NCI-H510A (cell line): ENCODE data around the gene KIAA1217.
"Not testable (repeated sequence)": the region's sequence is repeated elsewhere in the genome, so short reads cannot be mapped to it uniquely, and the experiment has no call there.

Experiments used
- DNase-seq: peaks from one replicate; lab custom pipeline; 2025; lab: John Stamatoyannopoulos, UW

The KIAA1217 gene

GRCh38 chr10:24442234-24442633 lies 233.3 kb downstream of the KIAA1217 start:
- no peak for DNase-seq

DNA sequence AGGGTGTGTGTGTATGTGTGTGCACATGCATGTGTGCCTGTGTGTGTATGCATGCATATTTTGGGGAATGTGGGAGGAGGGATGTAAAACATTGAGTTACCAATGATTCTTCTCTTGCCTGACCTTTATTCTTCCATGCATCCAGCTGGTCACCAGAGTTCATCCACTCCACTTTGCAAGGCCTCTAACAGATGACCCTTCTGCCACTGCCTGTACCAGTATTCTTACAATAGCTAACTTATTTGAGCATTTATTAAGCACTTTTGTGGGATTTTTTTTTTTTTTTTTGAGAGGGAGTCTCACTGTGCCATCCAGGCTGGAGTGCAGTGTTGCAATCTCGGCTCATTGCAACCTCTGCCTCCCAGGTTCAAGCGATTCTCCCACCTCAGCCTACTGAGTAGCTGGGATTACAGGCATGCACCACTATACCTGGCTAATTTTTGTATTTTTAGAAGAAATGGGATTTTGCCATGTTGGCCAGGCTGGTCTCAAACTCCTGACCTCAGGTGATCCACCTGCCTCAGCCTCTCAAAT lies 233.8 kb downstream of the KIAA1217 start:
- DNase-seq = not testable (repeated sequence)

GRCh38 chr10:24444337-24444736 lies 235.4 kb downstream of the KIAA1217 start:
- no peak for DNase-seq

GRCh38 chr10:24445958-24446357 lies 237.0 kb downstream of the KIAA1217 start:
- not testable (repeated sequence) for DNase-seq

DNA sequence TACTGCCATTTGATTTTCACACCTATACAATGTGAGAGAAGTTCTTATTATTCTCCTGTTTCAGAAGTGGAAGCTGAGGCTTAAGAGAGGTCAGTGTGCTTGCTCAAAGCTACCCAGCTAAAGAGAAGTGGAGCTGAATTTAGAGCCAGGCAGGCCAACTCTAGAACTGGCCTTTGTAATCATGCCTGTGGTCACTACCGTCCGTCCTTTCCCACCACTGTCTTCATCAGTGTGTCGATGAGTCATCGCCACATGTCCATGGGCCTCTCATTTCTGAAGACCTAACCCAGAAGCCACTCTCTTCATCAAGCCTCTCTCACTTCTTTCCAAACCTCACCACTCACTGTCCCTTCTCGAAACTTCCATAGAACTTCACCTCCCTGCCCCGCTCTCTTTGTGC lies 237.8 kb downstream of the KIAA1217 start:
- no peak for DNase-seq

DNA sequence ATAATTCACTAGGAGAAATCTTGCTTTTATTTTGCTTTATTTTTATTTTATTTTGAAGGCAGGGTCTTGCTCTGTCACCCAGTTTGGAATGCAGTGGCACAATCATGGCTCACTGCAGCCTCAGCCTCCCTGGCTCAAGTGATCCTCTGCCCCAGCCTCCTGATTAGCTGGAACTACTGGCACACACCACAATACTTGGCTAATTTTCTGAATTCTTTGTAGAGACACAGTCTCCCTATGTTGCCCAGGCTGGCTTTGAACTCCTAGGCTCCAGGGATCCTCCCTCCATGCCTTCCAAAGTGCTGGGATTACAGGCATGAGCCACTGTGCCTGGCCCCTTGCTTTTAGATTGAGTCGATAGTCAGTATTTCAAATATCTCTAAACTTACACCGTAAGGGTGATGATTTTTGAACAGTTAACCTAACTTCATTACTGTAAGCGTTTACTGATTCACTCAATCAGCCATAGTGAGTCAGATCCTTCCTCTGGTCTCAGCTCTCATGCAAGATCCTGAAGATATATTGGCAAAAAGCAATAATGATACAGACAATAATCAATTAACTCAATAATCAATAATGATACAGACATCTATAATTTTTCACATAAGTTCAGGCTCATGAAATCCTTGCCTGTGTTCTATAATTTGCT lies 239.5 kb downstream of the KIAA1217 start:
- no peak for DNase-seq

GRCh38 chr10:24449321-24449740 lies 240.4 kb downstream of the KIAA1217 start:
- no peak for DNase-seq

DNA sequence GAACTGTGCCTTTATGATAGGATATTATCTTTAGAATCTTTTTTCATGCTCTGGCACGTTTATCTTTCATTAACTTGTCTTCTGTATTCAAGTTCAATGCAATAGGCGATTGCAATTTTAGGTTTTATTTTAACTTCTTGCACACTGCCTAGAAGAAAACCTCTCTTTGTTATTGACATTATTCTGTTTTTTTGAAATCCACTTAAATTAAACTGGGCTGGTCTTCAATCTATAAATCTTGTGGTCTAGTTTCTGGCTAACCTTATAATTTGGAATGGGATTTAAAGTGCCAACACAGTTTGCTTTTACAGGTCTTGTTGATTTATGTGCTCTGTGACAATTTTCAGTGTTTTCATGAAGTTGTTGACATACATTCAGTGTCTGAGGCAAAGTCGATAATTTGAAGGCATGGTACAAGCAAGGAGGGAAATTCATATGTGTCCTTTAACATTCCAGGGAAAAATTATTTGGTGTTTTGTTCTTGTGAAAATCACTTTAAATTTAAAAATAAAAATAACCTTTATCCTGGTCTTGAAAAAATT lies 240.9 kb downstream of the KIAA1217 start:
- no peak for DNase-seq

GRCh38 chr10:24451325-24451820 lies 242.4 kb downstream of the KIAA1217 start:
- no peak for DNase-seq

- DNase-seq = no peak
Measured at GRCh38 chr10:24452030-24452429, 243.1 kb downstream of the KIAA1217 start.

DNA sequence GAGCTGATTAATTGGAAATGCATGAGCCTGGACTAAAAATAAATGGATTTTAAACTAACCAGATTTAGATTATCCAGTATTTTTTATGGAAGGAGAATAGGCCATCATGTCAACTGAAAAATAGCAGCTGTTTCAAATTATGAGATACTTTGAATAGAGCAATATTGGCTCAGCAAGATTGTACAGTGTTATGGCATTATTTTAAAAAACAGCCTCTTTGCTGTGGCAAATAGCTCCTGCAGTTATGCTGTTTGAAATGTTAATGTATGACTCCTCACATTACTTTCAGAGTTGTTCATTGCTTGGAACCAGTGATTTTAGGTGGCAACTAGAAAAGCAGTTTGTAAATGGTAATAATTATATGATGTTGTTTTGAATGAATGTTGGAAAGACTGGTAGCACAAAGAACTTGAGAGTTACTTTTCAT lies 244.5 kb downstream of the KIAA1217 start:
- DNase-seq = no peak

DNA sequence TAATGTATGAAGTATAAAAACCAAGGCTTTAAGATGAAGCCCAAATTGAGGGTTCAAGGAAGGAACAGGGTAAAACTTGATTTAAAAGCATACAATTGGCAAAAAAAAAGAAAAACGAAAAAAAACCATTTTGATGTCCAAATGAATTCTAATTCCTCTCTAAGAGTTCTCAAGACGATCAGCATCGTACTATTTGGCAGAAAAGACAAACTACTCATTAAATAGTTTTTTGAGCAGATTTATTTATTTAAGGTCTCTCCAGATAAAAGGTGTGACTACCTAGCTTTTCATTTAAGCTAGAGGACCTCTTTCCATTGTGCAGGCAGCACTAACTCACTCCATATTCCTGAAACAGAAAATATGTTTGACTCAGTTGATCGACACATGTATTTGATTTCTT lies 245.0 kb downstream of the KIAA1217 start:
- no peak for DNase-seq

- DNase-seq = no peak
Measured at GRCh38 chr10:24455447-24455846, 246.5 kb downstream of the KIAA1217 start.

GRCh38 chr10:24456322-24456721 lies 247.4 kb downstream of the KIAA1217 start:
- DNase-seq = no peak

GRCh38 chr10:24457661-24458318 lies 248.9 kb downstream of the KIAA1217 start:
- no peak for DNase-seq

GRCh38 chr10:24459836-24460235 lies 250.9 kb downstream of the KIAA1217 start:
- no peak for DNase-seq

GRCh38 chr10:24462291-24462813 lies 253.4 kb downstream of the KIAA1217 start:
- DNase-seq = no peak

DNA sequence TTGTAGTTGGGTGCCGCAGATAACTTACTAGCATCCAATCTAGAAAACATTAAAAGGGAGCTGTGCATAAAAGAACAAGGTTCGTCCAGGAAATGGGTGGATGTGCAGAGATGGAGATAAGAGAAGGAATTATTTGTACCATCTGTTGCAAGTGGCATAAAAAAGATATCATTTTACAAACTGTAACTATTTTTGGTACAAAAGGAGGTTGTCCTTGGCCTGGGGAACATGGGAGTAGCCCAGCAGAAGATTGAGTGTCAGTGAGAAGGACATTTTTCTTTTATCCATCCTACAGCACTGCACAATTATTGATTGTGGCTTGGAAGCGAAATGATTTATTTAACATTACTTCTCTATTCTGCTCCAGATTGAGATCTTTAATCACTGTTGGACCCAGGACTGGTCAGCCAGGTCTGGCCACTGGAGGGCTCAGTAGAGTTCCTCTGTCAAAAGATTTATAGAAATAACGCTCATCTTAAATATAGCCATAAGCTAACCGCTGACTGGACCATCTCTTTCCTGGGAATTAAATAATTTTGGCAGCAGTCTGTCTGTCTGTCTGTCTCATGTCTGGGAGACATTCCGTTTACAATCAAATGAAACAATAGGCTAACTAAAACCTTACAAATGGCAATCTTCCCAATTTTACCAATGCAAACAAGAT lies 254.1 kb downstream of the KIAA1217 start:
- DNase-seq = no peak

- DNase-seq = no peak
Measured at GRCh38 chr10:24463611-24464426, 254.9 kb downstream of the KIAA1217 start.

- DNase-seq = no peak
Measured at GRCh38 chr10:24465124-24465874, 256.4 kb downstream of the KIAA1217 start.
